Stimulated activated CD4-positive, alpha-beta T cell treated with anti-CD3 and anti-CD28 coated beads, TNF-alpha, amount 100 ng/mL, for 1 hour (primary cell): ENCODE data around the gene AMBN.

Experiments used
- DNase-seq, 3 donors: peaks; one replicate each; pipeline ENCODE4 v3.0.0-alpha.2; 2020; ENCODE audit warnings: low read depth in 3 of 3, low spot score in 1 of 3

Gene AMBN

GRCh38 chr4:70591955-70592582 is at the start of gene AMBN:
TSS of gene AMBN (plus strand) at chr4:70592256. CDS start at chr4:70592359, 103 bp downstream.
- no peak for DNase-seq

DNA sequence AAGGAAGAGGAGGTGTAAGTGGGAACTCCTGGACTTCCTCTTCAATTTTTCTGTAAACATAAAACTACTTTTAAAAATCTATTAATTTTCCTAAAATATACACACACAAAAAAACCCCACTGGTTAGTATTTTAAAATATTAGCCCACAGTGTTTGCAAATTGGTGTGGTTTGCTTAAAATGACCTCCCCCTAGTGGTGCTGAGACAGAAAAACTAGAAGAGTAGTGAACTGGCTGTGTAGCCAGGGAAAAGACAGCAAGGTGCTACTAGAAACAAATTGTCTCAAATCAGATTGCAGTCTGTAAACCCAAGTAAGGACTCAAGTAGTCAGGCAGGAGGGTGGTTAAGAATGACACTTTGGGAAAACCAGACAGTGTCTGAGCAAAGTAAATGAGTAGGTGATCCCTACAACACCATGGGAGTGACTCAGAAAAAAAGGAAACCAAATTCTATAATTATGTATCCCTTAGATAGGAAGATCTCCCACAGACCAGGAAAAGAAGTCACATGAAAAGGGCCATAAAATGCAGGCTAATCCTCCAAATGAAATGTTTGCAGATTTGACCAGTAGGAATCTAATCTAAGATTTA is 47.7 kb upstream of the AMBN start:
- no peak for DNase-seq

DNA sequence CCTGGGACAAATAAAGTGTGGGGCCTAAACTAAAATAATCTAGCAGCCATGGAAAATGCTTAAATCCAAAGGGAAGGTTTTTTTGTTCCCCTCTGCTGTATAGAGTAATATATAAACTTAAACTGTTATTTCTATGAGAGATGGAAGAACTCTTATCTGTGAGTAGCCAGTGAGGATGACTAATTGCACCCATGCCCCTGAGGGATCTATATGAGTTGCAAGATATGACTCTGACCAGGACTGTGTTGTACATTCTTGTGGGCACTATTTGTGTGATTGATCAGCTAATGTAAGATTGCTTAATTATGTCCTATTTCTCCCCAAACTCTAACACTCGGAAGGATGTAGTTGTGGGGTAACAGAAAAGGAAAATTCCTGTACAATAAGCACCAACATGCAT is 35.2 kb upstream of the AMBN start:
- no peak for DNase-seq

DNA sequence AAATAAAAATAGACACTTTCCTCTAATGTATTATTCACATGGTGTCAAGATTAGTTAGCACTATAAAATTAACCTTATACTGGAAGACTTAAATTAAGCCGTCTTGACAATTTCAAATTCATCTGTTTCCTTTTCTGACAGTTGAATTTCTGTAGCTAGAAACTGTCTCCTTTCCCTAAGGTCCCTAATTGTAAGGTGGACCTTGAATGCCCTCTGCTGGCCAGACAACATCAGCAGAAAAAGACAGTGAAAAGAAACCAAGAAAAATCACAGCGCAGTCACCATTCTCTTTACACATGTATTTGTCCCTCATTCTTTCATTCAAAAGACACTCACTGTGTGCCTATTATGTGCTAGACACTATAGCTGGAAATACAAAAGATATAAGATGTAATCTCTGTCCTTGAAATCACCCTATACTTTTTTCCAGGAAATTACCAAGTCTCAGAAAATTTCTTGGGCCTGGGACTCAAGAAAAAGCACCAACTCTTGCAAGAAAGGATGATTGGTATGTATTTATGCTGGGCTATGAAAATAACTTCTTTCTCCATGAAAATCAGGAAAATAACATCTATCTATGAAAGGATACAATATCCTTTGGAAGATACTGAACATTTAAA is 32.7 kb upstream of the AMBN start:
- DNase-seq, result peak in 1 of 3 donors; percentile 1

- DNase-seq, result no peak
Measured at GRCh38 chr4:70559924-70560323, 32.1 kb upstream of the AMBN start.

GRCh38 chr4:70564033-70564432 is 28.0 kb upstream of the AMBN start:
- no peak for DNase-seq

- DNase-seq, result no peak
Measured at GRCh38 chr4:70570796-70571195, 21.3 kb upstream of the AMBN start.

DNA sequence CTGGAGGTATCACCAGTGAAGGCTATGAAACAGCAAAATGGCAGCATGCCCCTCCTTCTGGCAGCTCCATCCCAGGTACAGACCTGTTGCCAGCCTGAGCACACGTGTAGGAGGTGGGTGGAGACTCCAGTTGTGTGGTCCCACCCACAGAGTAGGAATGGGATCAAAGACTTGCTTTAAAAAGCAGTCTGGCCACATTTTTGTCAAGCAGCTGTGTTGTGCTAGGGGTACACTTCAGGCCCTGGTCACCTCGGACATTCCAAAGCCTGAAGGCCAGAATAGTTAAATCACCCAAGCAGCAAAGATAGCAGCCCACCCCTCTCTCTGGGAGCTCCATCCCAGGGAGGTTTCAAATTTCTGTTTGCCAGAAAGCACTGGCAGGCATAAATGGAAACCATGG is 20.3 kb upstream of the AMBN start:
- no peak for DNase-seq

DNA sequence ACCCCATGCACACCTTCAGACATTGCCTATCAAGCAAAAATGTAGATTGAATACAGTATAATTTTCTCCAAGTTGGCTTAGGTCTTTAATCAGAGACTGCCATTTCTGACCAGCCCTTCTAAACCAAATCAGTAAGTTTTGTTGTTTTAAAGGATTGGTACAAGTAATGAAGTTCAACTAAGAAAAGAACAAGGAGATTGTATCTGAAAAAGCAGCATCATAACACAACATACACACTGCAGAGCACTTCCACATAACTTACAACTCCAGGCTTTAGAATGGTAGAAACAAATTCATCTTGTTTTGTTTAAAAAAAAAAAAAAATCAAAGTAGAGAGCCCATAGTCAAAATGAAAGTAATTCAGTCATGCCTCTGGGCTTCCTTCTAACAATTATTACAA is 16.1 kb upstream of the AMBN start:
- no peak for DNase-seq

DNA sequence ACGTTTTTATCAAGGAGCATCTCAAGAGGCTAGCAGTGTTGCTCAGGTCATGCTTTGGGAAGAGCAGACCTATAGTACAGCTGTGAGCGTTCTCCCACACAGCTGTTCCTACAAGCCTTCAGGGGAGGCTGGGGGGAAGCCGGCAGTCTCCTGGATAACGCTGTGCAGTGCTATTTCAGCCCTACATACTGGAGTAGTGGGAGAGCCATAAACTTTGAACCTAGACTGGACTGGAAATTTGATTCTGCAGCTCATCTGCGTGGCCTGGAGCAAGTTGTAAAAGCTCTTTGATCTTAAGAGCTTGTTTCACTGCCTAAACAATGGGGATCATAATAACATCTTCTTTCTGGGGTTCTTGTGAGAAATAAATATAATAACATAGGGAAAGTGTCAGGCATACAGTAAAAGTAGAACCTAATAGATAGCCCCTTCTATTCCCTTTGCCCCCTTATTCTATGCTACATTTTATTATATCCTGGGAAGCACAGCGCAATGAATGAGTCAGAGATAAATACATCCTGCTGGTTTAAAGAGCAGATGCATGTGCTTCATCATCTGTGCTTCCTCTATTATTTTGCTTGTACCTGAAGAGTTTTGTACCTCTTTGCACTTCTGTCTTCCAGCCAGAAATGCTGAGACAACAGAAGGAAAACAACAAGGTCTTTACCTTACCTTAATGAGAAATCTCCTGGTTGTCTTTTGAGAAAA is 14.7 kb upstream of the AMBN start:
- no peak for DNase-seq

DNA sequence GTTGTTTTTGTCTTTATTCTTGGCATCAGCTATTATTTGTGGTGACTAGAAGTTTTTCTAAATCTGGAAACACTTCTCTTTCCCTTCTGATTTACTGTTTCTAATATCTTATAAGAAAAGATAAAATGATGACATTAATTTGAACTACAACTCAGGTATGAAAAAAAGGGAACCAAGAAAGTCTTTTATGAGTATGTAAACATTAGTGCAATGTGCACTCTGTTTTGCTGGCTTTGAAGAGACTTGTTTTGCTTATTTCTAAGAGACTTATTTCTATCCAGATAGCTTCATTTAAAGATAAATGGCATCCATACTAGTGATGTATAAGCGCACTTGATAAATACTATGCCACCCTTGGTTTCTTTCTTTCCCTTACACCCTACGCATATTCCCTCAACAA is 10.1 kb upstream of the AMBN start:
- no peak for DNase-seq

- no peak for DNase-seq
Measured at GRCh38 chr4:70583952-70584834, 7.9 kb upstream of the AMBN start.

GRCh38 chr4:70586841-70587240 is 5.2 kb upstream of the AMBN start:
- DNase-seq, result no peak

DNA sequence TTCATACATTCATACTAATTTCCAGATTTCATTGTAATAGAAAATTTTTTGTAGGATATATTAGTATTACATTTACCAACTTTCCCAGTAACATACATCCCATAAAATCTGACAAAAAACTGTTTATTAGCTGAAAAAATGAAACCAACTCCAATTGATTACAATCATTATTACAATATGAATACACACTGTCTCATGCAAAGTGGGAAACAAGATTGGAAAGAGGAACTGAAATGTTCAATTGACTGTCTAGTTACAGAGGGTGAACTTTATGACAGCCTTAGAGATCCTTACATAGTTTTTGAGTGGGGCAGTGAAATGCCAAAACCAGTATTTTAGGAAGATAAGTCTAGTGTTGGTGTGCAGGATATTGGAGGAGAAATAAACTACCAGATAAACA is 2.3 kb upstream of the AMBN start:
- no peak for DNase-seq

- DNase-seq, result no peak
Measured at GRCh38 chr4:70594196-70594595, 2.1 kb downstream of the AMBN start.

GRCh38 chr4:70600305-70600704 is 8.2 kb downstream of the AMBN start:
- DNase-seq, result no peak

GRCh38 chr4:70600977-70601376 is 8.9 kb downstream of the AMBN start:
- no peak for DNase-seq

DNA sequence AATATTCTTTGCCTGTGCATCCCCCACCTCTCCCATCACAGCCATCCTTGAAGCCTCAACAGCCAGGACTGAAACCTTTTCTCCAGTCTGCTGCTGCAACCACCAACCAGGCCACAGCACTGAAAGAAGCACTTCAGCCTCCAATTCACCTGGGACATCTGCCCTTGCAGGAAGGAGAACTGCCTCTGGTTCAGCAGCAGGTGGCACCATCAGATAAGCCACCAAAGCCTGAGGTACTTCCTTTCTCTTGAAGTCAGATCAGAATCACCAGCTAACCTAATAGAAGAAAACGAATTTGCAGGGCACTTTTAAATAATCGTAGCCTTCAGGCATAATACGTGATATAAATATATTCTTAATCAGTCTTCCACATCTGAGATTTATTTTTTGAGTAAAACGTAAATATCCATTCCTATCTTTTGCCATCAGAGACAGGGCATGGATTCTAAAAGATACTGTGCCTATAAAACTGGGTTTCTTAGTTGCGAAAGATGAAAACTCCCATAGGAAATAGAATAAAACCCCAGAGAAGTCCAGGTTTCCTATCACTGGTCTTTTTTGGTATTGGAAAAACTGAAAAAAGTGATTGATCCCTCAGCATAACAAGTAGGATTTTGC is 9.5 kb downstream of the AMBN start:
- DNase-seq, result peak; percentile 13 to 27 (median 27)

DNA sequence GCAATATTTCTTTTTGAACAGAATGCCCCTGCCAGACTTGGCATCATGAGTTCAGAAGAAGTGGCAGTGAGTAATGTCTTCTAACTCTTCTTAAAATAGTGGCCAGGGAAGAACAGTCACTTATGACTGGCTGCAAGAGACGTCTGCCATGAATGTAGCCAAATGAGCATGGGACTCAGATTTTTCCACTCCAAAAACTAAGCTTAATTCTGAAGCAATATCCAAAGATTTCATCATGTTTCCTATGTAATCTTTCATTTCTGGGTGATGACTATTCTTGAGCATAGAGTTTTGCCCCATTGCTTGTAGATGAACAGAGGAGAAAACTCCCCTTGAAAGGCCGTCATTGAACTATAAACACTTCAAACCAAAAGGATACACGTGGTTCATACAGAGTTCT is 11.8 kb downstream of the AMBN start:
- no peak for DNase-seq

DNA sequence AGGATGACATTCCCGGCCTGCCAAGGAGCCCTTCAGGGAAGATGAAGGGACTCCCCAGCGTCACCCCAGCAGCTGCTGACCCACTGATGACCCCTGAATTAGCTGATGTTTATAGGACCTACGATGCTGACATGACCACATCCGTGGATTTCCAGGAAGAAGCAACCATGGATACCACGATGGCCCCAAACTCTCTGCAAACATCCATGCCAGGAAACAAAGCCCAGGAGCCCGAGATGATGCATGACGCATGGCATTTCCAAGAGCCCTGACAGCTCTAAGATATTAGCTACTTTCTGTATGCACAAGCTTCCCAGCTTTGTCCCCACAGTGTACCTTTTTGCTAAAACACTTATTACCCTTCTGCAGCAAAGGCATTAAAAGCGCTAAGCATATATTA is 14.4 kb downstream of the AMBN start:
- no peak for DNase-seq

GRCh38 chr4:70607334-70607853 is 15.3 kb downstream of the AMBN start:
- DNase-seq, result no peak
